OCI-LY3 (cell line): ENCODE measurements around the gene CISTR.

Experiments used
- EZH2phosphoT487 ChIP-seq: fragments of 200-600 bp; shearing (Covaris generic); IDR thresholded peaks from 2 replicates; pipeline ENCODE4 v1.6.1; 2018; ENCODE audit warnings: antibody characterized with exemption, mixed run types, low read depth
- TF ChIP-seq, protein P1 (sequence below): fragments of 200-600, 300-600 bp; sonication (generic); IDR thresholded peaks from 2 replicates; pipeline ENCODE4 v1.5.1; 2014; ENCODE audit warnings: antibody characterized with exemption, low read length, low read depth

DNA sequence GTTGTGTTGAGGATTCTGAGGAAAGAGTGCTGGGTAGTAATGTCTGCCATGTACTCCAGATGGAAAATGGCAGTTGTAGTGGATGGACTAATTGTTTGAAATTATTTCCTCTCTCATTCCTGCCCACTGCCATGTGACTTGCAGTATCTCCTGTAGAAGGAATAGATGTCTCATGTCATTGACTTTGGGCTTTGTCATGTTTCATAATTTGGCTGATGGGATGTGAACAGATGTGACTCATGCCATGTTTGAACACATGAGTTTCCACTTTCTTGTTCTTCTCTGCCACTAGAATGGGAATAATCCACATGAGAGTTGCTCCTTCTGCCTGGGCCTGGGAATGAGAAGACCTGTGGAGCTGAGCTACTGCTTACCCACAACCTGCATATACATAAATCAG lies 22.1 kb downstream of the CISTR start:
- TF ChIP-seq, protein P1, sequence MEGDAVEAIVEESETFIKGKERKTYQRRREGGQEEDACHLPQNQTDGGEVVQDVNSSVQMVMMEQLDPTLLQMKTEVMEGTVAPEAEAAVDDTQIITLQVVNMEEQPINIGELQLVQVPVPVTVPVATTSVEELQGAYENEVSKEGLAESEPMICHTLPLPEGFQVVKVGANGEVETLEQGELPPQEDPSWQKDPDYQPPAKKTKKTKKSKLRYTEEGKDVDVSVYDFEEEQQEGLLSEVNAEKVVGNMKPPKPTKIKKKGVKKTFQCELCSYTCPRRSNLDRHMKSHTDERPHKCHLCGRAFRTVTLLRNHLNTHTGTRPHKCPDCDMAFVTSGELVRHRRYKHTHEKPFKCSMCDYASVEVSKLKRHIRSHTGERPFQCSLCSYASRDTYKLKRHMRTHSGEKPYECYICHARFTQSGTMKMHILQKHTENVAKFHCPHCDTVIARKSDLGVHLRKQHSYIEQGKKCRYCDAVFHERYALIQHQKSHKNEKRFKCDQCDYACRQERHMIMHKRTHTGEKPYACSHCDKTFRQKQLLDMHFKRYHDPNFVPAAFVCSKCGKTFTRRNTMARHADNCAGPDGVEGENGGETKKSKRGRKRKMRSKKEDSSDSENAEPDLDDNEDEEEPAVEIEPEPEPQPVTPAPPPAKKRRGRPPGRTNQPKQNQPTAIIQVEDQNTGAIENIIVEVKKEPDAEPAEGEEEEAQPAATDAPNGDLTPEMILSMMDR, result no peak
- TF ChIP-seq EZH2phosphoT487, result no peak
